ENCODE results near the gene BHLHE23.

BHLHE23 gene

DNA sequence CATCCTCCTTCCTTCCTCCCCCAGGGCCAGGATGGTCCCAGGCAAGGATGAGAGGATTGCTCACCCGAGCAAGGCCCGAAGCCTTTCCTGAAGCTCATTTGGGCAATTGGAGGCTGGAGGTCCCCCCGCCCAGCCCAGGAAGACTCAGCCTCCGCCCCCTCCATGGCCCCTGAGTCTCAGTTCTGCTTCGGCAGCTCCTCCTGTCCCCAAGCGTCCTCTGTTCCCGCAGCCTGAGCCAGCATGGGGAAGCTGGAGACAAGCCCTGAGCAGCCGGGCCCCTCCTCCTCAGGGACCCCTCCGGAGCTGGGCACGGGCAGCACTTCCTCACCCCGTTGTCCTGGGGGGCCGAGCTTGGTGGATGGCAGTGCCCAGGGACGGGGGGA is 28.2 kb downstream of the BHLHE23 start:
- DNase-seq (ENCODE audit: low read depth in 2 of 2), result no peak
- no peak overlapping the region for H3K4me3 ChIP-seq (replicated peaks in 1 of 2; ENCODE audit: low read depth in 2 of 2, low read length in 2 of 2)
- TF ChIP-seq, protein P1, sequence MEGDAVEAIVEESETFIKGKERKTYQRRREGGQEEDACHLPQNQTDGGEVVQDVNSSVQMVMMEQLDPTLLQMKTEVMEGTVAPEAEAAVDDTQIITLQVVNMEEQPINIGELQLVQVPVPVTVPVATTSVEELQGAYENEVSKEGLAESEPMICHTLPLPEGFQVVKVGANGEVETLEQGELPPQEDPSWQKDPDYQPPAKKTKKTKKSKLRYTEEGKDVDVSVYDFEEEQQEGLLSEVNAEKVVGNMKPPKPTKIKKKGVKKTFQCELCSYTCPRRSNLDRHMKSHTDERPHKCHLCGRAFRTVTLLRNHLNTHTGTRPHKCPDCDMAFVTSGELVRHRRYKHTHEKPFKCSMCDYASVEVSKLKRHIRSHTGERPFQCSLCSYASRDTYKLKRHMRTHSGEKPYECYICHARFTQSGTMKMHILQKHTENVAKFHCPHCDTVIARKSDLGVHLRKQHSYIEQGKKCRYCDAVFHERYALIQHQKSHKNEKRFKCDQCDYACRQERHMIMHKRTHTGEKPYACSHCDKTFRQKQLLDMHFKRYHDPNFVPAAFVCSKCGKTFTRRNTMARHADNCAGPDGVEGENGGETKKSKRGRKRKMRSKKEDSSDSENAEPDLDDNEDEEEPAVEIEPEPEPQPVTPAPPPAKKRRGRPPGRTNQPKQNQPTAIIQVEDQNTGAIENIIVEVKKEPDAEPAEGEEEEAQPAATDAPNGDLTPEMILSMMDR (IDR thresholded peaks at IDR 0.05; ENCODE audit: low read depth, low read length), result no peak

GRCh38 chr20:62977613-62978560 is 28.9 kb downstream of the BHLHE23 start:
- no peak overlapping the region for H3K4me3 ChIP-seq (replicated peaks in 1 of 2; ENCODE audit: low read depth in 2 of 2, low read length in 2 of 2)
- no peak for DNase-seq (ENCODE audit: low read depth in 2 of 2)
- TF ChIP-seq, protein P1 (IDR thresholded peaks at IDR 0.05; ENCODE audit: low read depth, low read length), result no peak

- TF ChIP-seq, protein P1 (IDR thresholded peaks at IDR 0.05; ENCODE audit: low read depth, low read length), result no peak
- DNase-seq (ENCODE audit: low read depth in 2 of 2), result no peak
- H3K4me3 ChIP-seq (replicated peaks in 1 of 2; ENCODE audit: low read depth in 2 of 2, low read length in 2 of 2), result no peak overlapping the region
These were observed 29.9 kb downstream of the BHLHE23 start for GRCh38 chr20:62976886-62977285.

- no peak for DNase-seq (ENCODE audit: low read depth in 2 of 2)
- TF ChIP-seq, protein P1 (IDR thresholded peaks at IDR 0.05; ENCODE audit: low read depth, low read length), result no peak
- no peak overlapping the region for H3K4me3 ChIP-seq (replicated peaks in 1 of 2; ENCODE audit: low read depth in 2 of 2, low read length in 2 of 2)
These were observed 30.8 kb downstream of the BHLHE23 start for GRCh38 chr20:62975812-62976508.

GRCh38 chr20:62975251-62975760 is 31.5 kb downstream of the BHLHE23 start:
- TF ChIP-seq, protein P1 (IDR thresholded peaks at IDR 0.05; ENCODE audit: low read depth, low read length), result no peak
- H3K4me3 ChIP-seq (replicated peaks in 1 of 2; ENCODE audit: low read depth in 2 of 2, low read length in 2 of 2), result no peak overlapping the region
- no peak for DNase-seq (ENCODE audit: low read depth in 2 of 2)

- peak overlapping the region in 1 of 2 donors; percentile 13 for H3K4me3 ChIP-seq (replicated peaks in 1 of 2; ENCODE audit: low read depth in 2 of 2, low read length in 2 of 2)
- no peak for DNase-seq (ENCODE audit: low read depth in 2 of 2)
- TF ChIP-seq, protein P1 (IDR thresholded peaks at IDR 0.05; ENCODE audit: low read depth, low read length), result no peak
These were observed 33.7 kb downstream of the BHLHE23 start for GRCh38 chr20:62972845-62973745.
